Measurements from ENCODE around the gene ZNF662. TPM values are rescaled to one million over a fixed set of nuclear protein-coding genes. Genes with fewer than 3 reads are reported as not detected.
A peak's percentile ranks its signal among the peaks of the same experiment; 100 is the strongest.
"Not testable (repeated sequence)": the region's sequence is repeated elsewhere in the genome, so short reads cannot be mapped to it uniquely, and the experiment has no call there.

ZNF662 gene
- total RNA-seq, 2 donors from 2014 or later, result 1.7 to 2.7 TPM

GRCh38 chr3:42880601-42881451, 25.1 kb upstream of the ZNF662 start:
- DNase-seq (ENCODE audit: low spot score), result peak; percentile 88
- H3K27me3 ChIP-seq, result no peaks in the 10 kb centered on the region
- H3K36me3 ChIP-seq, result no peaks in the 10 kb centered on the region
- peak; percentile 72 to 95 for TF ChIP-seq CTCF (IDR thresholded peaks at IDR 0.05)
- H3K9me3 ChIP-seq, result no peaks in the 10 kb centered on the region
- H3K4me3 ChIP-seq, result peak overlapping the region; percentile 48 to 64
- H3K27ac ChIP-seq, result peak overlapping the region; percentile 60 to 74
- H3K4me1 ChIP-seq, result peaks cover 0 to 10% of the 10 kb centered on the region in 2 donors

GRCh38 chr3:42883251-42883930, 22.6 kb upstream of the ZNF662 start:
- H3K4me1 ChIP-seq; H3K27ac ChIP-seq; H3K4me3 ChIP-seq; H3K27me3 ChIP-seq; DNase-seq (ENCODE audit: low spot score); H3K9me3 ChIP-seq; H3K36me3 ChIP-seq: not testable (repeated sequence)

DNA sequence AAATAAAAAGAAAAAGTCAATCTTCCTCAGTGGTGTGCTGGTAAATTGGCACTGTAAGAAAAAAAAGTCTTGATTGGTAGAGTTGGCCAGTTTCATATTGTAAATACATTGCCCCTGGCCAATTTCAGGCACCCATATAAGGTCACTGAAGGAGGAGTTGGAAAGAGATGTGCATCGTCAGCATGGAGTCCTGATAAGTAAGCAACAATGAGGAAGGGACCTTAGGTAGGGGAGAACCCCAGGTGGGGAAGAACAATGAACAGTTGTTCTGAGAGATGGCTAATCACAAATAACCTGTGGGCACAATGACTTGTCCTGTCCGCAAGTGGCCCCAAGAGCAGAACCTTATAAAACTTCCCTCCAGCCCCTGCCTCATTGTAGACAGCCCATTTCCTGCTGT, 21.6 kb upstream of the ZNF662 start:
- Histone ChIP-seq H3K27me3 (no peaks in the 10 kb centered on the region), H3K27ac (no peak overlapping the region), H3K4me3 (no peak overlapping the region), H3K9me3 (no peaks in the 10 kb centered on the region), H3K4me1 (peaks cover 0 to 10% of the 10 kb centered on the region in 2 donors), H3K36me3 (no peaks in the 10 kb centered on the region)
- TF ChIP-seq CTCF (IDR thresholded peaks at IDR 0.05), result no peak
- DNase-seq (ENCODE audit: low spot score), result no peak

GRCh38 chr3:42886294-42886822, 19.6 kb upstream of the ZNF662 start:
- DNase-seq (ENCODE audit: low spot score), result no peak
- no peaks in the 10 kb centered on the region for H3K9me3 ChIP-seq
- TF ChIP-seq CTCF (IDR thresholded peaks at IDR 0.05), result no peak
- H3K4me1 ChIP-seq, result peaks cover 0 to 2% of the 10 kb centered on the region in 2 donors
- no peaks in the 10 kb centered on the region for H3K27me3 ChIP-seq
- no peak overlapping the region for H3K4me3 ChIP-seq
- no peak overlapping the region for H3K27ac ChIP-seq
- no peaks in the 10 kb centered on the region for H3K36me3 ChIP-seq

DNA sequence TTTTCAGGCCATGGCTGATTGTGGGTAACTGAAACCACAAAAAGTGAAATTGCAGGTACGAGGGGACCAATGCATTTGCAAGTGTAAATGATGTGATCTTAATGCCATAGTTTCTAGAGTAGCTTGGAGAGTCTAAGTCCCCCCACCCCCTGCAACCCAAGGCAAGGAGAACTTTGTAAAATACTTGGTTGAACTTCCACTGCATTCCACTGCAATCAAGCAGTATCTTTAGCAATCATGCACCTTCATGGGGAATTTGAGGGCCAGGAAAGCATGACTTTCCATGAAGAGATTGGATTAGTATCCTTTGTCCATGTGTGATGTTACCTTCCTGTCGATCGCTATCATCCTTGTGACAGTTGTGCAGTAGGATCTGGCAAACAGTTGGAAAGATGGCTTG, 18.9 kb upstream of the ZNF662 start:
- no peak overlapping the region for H3K4me3 ChIP-seq
- no peak overlapping the region for H3K27ac ChIP-seq
- H3K9me3 ChIP-seq, result no peaks in the 10 kb centered on the region
- H3K4me1 ChIP-seq, result no peaks in the 10 kb centered on the region
- TF ChIP-seq CTCF (IDR thresholded peaks at IDR 0.05), result no peak
- DNase-seq (ENCODE audit: low spot score), result no peak
- no peaks in the 10 kb centered on the region for H3K36me3 ChIP-seq
- no peaks in the 10 kb centered on the region for H3K27me3 ChIP-seq

GRCh38 chr3:42891042-42891441, 14.9 kb upstream of the ZNF662 start:
- Histone ChIP-seq H3K27ac (no peak overlapping the region), H3K36me3 (no peaks in the 10 kb centered on the region), H3K9me3 (no peaks in the 10 kb centered on the region), H3K27me3 (no peaks in the 10 kb centered on the region), H3K4me1 (no peaks in the 10 kb centered on the region), H3K4me3 (no peak overlapping the region)
- TF ChIP-seq CTCF (IDR thresholded peaks at IDR 0.05), result no peak
- DNase-seq (ENCODE audit: low spot score), result no peak

Measured in right atrium auricular region (tissue), 2 donors.